SW 1271 (cell line): ENCODE data around the gene ACER1.
"Not testable (repeated sequence)": the region's sequence is repeated elsewhere in the genome, so short reads cannot be mapped to it uniquely, and the experiment has no call there.

Source experiments
- DNase-seq, 2 experiments: peaks; one replicate each; lab custom pipeline; 2025; lab: John Stamatoyannopoulos, UW

ACER1 gene

DNA sequence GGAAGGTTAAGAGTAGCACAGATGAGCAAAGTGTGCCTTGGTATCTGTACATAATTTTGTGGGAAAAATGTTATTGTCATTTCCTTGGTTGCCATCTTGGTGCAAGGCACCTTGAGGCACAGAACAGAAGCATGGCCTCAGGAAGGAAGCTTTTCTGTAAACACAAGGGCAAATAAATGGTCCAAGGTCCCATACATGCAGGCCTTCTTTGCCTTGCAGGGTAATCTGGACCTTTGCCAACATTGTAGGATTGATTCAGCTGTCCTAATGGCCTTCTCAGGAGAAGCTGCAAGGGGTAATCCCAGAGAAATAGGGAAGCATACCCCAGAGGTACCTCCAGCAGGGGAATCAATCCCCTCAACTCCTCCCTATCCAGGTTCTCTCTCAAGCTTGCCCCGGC, 44.7 kb downstream of the ACER1 start:
- no peak for DNase-seq

DNA sequence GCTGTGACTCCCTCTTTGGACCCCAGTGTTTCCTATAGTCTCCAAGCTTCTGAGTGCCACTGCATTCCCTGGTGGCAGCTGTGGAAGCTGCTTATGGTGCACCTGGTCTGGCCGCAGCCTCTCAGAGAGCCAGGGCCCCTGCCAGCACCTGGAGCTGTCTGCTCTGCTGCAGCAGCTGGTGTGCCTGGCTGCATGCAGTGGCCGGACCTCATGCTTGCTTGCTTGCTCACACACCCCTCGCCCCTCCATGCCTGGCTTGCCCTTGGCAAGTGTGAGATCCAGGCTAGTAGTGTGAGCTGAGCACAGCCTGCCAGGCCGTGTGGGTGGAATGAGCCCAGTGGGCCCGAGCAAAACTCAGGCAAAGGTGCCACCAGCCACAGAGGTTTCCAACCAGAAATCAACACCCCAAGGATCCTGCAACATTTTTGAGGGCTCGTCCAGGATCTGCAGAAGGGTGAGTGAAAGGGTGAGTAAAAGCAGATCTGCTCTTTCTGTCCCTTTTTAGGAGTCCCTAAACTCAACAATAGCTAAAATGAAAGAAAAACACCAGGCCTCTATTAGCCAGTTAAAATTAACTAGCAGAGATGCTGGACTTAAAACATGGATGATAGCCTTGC, 46.0 kb downstream of the ACER1 start:
- DNase-seq: no peak

DNA sequence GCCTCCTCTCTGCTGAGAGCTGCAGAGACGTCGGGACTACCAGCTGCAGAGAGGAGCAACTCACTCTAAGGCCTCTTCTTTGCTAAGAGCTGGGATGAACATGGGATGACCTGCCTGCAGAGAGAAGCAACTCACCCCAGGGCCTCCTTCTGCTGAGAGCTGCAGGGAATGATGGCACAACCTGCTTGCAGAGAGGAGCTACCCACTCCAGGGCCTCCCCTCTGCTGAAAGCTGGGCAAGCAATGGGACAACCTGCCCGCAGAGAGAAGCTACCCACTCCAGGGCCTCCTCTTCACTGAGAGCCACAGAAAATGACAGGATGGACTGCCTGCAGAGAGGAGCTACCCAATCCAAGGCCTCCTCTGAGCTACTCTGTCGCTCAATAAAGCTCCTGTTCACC, 46.7 kb downstream of the ACER1 start:
- DNase-seq: no peak

DNA sequence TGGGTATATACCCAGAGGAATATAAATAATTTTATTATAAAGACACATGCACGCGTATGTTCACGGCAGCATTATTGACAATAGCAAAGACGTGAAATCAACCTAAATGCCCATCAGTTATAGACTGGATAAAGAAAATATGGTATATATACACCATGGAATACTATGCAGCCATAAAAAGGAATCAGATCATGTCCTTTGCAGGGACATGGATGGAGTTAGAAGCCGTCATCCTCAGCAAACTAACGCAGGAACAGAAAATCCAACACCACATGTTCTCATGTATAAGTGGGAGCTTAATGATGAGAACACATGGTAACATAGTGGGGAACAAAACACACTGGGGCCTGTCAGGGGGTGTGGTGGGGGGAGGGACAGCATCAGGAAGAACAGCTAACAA, 51.0 kb downstream of the ACER1 start:
- not testable (repeated sequence) for DNase-seq

DNA sequence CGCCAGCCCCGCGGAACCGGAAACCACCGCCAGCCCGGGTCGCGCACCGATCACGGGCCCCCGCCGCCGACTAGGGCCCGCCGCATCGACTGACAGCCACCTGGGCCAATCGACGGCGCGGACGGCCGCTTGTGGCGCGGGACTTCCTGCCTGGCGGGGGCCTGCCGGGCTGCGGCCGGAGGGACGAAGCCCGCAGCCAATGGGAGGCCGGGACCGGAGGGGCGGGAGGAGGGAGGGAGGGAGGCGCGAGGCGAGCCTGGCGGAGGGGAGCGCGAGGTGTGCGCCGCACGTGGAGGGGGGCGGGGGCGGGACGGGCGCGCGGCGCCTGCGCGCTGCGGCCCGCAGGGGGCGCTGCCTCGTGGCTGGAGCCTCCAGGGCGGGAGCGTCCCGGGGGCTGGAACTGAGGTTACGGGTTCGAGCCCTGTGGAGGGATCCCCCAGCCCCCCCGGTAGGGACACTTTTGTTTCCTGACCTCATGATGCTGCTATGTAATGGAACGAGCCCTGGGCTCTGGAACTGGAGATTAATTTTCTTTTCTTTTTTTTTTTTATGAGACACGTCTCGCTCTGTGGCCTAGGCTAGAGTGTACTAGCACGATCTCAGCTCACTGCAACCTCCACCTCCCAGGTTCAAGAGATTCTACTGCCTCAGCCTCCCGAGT, 53.4 kb downstream of the ACER1 start, which contains the start of gene MLLT1:
Gene MLLT1, minus strand, starts transcription at position 45 of the 661 bp plus-strand sequence. CDS start 191 bp downstream, outside the sequence.
- DNase-seq: peak; percentile 89

DNA sequence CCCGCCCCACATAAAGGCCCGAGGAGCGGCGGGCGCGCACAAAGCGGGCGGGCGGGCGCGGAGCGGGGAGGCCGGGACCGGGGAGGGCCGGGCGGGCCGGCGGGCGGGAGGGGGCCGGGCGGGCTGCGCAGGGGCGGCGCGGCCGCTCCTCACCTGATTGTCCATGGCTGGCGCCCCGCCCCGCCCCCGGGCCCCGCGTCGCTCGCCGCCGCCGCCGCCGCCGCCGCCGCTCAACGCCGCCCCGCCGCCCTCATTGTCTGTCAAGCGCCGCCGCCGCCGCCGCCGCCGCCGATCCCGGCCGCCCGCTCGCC, 53.8 kb downstream of the ACER1 start:
- no peak for DNase-seq

DNA sequence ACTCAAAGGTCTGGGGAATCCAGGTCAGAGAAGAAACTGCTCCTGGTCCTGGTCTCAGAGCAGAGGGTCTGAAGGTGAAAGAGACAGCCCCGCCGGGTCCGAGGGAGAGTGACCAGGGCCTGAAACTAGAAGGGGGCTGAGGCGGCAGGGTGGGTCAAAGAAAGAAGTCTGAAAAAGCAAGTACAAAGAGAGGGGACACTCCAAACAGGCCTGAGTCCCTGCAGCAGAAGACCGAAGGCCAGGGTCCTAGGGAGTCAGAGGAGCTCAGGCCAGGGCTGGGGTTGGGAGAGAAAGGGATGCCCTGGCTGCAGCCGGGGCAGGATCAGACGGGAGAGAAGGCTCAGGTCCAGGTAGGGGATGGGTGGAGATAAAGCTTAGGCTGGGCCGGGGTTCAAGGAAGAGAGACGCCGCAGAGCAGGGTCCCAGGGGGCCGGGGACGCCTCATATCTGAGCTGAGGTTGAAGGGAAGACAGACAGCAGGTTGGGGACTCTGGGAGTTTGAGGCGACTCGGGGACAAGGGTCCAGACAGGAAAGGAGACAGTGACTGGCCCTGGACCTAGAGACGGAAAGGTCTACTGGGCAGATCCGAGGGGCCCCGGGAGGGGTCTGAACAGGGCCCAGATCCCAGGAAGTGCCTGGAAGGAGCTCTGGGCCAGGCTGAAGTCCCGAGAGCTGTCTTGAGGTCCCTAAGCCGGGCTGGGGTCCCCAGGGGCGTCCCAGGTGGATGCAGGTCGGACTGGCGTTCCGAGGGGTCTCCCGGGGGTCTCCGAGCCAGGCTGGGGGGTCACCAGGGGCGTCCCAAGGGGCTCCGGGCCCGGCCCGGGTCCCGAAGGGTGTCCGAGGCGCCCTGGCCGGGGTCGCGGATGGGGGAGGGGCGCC, 54.4 kb downstream of the ACER1 start:
- DNase-seq: no peak

DNA sequence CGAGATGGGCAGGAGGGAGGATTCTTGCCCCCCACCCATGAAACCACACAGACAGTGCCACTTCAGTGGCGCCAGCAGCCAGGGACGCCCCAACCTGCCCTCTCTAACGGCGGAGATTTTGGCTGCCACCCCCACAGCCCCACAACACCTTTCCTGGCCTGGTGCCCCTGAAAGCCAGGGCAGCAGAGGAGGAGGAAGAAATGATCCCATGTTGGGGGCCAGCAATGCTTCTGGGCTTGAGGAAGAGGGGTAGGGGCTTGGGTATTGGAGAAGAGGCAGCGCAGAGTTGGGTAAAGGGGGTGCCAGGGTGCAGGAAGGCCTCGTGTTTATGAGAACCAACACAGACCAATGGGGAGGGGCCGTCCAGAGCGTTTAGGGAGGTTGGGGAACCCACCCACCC, 55.4 kb downstream of the ACER1 start:
- DNase-seq: no peak

DNA sequence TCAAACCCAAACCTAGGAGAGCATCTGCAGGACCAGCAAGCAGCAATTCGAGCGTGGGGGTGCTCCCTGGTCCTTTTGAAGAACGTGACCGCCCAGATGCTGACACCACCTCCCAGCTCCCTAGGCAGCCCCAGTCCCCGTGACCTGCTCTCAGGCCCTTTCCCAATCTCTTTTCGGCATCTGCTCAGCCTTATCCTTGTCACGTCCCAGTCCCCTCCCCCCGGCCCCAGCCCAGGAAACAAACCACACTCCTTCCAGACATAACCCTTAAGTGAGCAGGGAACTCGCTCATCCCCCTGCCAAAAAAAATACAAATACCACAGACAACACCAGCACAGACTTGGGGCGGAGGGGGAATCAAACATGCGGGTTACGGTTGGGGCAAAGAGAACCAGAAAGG, 57.0 kb downstream of the ACER1 start:
- DNase-seq: no peak

DNA sequence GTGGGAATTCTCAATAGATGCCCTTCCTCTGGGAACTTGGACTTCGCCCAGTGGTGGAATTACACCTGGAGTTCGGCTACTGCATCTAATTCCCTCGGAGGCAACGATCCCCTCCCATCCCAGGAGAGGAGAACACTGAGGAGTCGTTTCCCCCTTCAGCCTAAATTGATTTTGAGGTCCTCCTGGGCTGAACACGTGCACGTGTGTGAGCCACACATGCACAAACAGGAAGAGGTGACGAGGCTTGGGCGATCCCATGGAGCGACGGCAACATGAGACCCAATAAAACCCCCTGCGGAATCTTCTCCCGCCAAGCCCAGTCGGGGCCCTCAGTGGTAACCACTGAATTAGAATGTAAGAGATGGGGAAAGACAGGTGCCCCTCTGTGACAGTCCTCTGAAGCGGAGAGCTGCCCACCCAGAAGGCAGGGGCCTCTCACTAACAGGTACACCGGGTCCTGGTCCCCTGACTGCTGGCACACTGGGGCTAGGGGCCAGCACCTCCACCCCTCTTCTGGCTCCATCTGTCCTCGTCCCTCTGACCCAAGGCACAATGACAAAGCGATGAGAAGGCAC, 58.2 kb downstream of the ACER1 start:
- DNase-seq: no peak

DNA sequence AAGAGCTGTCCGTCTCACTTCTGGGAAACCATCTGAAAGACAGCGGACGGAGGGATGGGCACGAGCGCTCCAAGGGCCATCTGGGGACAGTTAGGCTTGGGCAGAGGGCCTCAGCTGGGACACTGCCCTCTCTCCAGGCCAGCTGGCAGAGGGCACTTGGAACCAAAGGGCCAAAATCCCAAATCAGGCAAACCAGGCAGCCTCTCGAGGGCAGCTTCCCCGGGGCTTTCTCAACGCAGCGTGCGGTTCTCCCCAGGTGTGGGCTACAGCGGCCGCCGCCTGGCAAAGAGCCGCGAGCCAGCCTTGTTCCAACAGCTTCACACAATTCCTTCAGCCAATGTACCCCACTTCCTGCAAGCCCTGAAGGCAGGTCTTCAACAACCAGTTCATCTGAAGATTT, 58.7 kb downstream of the ACER1 start:
- DNase-seq: no peak

DNA sequence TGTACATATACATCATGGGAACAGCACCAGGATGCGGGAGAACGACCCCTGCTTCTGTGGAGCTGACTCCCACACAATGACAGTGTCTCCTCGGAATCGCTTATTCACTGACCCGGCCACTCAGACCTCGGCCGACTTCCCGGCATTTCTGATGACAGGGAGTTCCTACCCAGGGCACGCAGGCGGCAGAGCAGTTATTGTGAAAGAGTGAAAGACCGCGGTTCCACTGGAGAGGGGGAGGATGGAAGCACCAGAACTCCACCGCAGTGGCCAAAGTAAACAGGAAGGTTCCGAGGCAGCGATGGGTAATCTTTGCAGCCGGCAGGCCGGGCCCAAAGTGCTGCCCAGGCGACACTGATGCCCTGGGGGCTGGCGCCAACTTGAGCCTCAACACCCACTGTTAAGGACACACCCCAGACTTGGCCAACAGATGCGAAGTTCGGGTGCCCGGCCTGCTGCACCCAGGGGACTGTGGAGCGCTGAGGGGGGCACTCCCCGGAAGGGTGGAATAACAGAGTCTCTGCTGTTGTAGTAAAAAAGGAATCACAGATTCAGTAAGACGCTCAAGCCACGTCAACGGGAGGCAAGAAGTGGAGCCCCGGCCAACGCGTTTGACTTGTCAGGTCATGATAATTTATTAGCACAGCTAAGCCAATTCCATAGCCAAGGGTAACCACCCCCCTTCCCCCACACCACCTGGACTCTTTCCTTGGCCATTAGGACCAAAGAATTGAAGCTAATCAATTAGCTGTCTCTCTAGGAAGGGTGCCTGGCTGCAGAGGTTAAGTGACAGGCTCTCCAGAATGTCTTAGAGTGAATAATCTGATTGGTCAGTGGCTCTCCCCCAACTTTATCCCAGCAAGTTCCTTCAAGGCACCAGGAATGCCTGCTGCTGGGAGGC, 59.5 kb downstream of the ACER1 start:
- DNase-seq: peak in 1 of 2 experiments; percentile 56

DNA sequence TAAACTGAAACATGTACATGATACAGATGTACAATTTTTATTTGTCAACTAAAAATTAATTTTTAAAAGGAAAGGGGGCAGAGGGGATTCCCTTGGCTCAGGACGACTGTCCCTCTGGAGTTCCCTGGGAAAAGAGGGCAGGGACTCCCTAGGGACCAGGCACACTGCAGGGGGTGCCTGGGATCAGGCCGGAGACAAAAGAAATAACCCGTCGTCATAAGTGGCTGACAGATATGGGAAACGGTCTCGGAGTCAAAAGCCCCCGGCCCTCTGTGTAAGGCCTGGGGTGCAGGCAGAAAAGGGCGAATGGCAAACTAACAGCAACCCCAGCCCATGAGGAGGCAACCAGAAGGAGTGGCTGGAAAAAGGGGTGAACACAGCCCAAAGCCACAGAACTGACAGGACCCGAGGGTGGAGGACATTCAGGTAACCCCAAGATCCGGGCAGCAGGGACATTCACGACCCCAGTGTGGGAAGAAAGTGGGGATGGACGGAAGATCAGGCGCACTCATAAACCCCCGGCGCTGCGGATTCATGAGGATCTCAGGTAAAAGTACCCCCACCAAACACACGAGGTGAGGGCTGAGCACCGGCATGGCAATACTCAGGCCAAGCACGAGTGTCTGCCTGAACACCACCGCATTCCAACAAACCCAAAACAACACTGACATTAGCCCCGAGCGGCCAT, 60.4 kb downstream of the ACER1 start:
- no peak for DNase-seq

DNA sequence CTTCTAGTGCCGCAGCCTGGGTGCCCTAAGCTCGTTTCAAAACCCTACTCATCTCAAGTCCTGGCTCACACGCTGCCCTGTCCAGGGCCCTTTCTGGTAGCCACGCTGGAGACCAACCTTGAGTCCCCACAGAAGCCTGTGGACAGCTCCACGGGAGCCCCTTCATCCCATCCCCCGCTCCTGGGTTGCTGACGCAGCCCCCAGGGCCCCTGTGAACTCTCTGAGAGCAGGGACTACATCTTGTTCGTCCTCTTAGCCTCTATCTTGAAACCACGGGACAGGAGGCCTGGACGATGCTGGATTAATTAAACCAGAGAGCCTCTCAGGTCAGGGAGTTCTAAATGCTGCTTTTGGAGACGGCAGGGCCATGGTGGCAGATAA, 61.0 kb downstream of the ACER1 start:
- no peak for DNase-seq

DNA sequence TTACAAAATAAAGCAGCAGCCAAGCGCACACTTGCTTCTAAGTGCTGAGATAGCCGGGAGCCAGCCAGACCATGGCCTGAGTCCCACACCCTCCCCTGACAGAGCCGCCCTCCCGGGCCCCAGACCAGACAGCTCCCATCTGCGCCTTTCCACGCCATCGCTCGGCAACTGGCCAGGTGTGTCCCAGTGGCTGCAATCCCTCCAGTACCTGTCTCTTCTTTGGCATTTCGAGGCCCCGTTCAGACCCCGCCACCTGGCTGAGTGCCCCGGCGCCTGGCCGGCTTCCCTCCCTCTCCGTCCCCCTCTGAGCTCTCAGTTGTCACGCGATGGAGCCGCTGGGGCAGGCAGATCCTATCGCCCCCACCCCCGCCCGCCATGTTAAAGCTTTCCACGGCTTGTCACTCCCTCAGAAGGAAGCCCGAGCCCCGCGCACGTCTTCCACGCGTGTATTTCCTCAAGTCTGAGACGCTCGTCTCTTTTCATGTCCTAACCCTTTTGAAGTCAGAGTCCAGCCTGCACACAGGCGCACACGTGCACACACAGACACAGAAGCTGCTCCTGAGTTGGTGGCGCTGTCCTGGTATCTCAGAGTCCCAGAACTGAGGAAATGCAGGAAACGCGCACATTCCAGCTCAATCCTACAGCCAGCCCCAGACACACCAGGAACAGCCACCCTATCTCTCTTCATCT, 61.5 kb downstream of the ACER1 start:
- no peak for DNase-seq

DNA sequence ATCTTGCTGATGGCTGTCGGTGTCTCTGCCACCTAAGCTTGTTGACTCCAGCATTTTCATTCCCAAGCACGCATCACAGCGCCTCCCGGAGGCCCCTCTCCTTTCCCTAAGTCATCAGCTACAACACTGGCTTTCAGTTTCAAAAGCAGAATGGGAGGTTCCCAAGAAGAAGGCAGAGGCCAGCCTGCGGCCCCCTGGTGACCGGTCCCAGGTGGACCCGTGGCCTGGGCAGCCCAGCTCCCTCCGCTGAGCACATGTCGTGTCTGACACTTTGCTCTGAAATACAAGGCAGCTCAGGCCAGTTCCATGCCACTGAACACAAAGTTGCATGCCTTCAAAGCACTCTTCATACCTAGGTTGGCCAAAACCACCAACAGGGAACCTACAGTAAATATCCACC, 62.2 kb downstream of the ACER1 start:
- no peak for DNase-seq

DNA sequence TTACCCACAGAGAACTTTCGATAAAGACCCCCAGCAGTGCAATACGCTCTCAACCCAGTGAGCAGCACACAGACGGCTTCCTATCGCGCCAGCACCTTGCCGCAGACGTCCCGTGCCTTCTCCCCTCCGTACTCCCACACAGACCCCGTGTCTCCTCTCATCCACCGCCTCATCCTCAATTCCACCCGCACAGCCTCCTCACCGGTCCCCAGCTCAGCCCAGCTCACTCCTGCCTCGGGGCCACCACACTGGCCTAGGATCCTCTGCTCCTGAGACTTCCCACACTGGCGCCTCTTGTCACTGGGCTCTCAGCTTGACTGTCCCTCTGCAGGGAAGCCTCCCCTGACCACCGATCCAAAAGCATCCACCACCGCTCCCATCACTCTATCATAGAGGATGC, 62.6 kb downstream of the ACER1 start:
- DNase-seq: no peak

DNA sequence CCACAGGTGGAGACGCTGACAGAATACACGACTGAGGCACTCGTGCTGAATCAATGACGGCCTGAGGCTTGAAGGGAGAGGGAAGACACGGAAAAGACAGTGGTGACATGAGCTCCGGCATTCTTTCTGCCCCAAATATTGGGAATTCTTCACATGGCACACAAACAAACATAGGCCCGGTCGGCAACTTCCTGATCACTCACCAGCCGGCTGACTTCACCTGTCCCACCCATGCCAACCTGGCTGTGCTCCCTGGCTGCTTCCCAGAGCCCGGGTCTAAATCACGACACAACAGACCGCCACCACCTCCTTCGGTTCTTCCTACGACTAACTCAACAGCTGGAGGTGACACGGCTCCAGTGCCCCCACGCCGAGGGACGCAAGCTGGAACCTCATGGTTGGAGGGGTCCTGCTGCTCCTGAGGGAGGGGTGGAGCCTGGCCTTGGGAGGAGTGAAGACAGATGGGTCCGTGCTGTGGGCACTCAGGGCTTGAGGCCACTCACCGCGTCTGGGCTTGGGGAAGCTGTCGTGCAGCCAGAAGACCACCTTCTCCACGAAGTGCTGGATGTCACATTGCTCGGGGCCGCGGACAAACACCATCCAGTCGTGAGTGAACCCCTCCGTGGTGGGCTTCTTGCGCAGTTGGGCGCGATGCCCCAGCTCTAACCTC, 63.2 kb downstream of the ACER1 start:
- no peak for DNase-seq

DNA sequence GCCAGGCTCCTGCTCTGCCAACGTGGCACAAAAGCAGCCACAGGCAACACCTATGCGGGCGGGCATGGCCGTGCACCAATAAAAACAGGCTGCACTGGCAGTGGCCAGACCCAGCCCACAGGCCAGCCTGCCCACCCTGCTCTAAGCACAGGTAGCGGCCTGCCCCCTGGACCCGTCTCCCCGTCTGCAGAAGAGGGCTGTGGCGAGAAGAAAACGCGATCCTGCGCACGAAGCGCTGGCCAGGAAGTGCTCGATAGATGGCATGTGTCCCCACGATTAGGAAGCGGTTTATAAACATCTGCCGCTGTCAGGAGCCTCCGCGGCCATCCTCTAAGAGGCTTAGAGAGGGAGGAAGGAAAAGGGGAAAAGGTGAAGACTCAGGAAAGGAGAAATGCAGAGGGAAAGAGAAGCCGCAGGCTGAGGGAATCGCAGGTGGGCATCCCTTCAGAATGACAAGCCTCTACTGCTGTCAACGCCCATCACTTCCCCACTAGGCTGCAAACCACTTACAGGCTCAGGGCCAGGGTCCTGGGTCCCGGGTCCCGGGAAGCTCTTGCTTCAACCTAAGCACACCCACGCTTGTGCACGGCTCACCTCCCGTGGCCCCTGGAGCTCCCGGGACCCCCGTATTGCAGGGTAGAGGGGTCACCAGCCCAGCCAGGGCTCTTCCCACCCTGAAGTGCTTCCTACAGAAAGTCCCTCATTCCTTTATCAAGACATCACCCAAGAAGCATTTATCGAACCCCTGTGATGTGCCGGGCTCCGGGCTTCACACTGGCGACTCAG, 64.1 kb downstream of the ACER1 start:
- DNase-seq: no peak
